Measurements from ENCODE around the gene ERCC6L2.
A peak's percentile ranks its signal among the peaks of the same experiment; 100 is the strongest.

Gene ERCC6L2, protein sequence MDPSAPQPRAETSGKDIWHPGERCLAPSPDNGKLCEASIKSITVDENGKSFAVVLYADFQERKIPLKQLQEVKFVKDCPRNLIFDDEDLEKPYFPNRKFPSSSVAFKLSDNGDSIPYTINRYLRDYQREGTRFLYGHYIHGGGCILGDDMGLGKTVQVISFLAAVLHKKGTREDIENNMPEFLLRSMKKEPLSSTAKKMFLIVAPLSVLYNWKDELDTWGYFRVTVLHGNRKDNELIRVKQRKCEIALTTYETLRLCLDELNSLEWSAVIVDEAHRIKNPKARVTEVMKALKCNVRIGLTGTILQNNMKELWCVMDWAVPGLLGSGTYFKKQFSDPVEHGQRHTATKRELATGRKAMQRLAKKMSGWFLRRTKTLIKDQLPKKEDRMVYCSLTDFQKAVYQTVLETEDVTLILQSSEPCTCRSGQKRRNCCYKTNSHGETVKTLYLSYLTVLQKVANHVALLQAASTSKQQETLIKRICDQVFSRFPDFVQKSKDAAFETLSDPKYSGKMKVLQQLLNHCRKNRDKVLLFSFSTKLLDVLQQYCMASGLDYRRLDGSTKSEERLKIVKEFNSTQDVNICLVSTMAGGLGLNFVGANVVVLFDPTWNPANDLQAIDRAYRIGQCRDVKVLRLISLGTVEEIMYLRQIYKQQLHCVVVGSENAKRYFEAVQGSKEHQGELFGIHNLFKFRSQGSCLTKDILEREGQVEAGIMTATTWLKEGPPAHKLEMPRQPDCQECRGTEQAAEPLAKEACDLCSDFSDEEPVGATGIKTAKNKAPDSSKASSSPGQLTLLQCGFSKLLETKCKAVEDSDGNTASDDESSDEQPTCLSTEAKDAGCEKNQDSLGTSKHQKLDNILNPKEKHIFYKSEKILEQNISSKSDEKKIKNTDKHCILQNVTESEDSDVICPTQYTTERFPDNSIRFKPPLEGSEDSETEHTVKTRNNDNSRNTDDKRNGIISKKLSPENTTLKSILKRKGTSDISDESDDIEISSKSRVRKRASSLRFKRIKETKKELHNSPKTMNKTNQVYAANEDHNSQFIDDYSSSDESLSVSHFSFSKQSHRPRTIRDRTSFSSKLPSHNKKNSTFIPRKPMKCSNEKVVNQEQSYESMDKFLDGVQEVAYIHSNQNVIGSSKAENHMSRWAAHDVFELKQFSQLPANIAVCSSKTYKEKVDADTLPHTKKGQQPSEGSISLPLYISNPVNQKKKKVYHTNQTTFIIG (N-terminal part only)

DNA sequence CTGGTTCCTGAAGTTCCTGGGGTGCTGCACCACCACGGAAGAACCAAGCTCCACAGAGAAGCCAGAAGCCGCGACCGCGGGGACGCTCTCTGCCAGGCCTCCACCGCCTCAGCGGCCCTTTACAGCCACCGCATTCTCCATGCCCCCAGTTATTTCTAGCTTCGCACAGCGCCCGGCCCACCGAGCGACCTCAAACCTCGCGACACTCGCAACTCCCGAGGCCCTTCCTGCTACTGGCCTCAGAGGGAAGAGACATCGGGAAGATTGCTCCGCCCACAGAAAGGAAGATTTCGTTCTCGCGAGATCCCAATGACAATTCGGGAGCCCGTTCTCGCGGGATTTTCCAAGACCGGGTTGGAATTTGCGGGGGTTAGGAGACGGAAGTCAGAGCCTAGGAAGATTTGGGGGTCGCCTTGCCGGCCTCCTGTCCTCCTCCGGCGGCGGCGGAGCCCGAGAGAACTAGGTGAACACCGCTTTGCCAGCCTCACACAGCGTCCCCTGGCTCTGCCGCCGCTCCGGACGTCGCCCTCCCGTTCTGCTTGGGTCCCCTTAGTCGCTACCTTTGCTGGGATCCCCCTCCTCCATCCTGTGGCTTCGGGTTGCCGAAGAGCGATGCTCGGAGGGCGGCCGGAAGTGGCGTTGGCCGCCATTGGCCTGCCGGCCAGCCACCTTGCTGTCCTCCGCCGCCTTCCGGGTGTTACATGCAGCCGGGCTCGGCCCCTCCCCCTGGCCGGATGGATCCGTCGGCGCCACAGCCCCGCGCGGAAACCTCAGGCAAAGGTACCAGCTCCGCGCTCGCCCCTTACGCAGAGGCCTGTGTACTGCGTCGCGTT is at the start of gene ERCC6L2:
ERCC6L2 (plus strand) TSS at position 387 of the 833 bp plus-strand sequence; CDS start at position 735, 348 bp downstream.
- peak; percentile 99 for DNase-seq

DNA sequence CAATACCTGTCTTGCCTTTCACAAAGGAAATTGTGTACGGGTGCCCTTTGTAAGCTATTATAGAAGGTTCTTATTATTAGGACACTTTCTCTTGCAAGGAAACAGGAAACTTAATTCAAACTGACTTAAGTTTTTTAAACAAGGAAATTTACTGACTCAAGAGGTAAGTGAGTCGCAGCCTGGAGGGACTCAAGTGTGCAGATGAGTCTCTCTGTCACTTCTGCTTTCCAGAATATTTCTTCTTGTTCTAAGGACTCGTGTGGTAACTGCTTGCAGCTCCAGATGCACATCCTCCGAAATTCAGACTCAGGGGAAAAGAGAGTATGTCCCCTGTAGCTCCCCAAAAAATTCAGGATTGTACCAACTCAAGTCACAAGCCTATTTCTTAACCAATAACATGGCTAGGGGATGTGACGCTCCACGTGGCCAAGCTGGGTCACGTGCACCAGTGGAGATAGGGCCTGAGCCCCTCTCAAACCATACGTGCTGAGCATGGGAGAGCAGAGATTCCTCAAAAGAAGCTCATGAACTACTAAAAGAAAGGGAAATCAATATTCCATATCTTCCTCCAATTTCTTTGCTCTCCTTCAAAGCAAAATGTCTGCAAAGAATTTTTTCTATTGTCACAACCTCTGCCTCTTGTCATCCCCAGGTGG is 49.2 kb upstream of the ERCC6L2 start:
- no peak for DNase-seq

DNA sequence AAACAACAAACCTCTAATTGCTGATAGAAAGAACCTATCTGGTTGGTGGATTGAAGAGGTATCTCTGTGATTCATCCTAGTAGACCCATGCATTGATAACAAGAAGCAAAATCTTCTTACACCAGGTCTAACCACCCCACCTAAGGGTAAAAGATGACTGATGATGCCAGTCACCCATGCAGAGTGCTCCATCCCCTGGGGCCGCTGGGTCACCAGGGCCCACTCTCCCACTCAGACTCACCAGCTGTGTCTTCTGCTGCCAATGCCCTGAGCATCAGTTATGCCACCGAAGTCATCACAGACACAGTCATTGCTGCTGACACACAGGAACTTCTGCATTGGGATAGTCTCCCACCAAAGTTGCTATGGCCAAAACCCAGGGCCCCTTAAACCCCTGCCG is 44.7 kb upstream of the ERCC6L2 start:
- DNase-seq, result no peak

DNA sequence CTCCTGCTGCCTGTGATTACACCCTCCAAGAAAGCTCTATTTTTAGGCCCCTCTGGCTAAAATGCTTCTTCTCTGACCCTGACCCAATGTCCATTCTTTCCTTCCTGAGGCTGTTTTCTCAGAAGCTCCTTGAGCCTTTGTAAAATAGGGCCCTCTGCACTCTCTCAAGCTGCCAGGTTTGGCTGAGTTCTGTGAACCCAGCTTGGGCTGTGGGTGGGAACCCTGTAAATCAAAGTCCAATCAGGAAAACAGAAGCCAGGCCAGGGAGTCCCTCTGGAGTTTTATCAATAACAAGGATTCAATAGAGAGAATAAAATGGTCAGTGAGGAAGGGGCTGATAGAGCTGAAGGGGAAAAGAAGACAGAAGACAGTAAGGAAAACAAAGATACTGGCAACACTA is 43.7 kb upstream of the ERCC6L2 start:
- no peak for DNase-seq

DNA sequence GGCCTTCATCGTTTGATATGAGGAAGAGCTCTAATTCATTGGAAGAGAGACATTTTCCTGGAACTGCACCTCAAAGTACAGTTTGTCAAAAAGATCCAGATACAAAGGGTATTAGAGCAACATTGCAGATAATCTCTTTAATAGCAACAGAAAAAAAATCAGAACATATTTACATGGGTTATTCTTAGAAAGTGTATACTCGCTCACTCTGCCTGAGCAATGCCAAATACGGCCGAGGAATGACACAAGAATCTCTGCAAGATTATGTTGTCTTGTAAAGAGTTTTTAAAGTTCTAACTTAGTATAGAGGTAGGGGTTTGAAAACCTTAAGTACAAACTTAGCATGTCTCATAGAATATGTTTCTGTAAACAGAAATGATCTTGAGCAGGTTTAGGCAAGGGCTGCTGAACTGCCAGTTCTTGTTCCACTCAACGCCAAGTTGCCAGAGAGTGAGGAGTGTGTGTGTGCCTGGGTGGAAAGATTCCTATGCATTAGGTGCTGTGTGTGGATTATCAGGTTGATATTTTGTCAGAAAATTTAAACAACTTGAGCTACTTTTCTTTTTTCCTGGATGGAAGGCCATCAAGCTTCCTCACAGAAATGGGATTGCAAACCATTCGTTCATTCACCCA is 41.8 kb upstream of the ERCC6L2 start:
- no peak for DNase-seq

DNA sequence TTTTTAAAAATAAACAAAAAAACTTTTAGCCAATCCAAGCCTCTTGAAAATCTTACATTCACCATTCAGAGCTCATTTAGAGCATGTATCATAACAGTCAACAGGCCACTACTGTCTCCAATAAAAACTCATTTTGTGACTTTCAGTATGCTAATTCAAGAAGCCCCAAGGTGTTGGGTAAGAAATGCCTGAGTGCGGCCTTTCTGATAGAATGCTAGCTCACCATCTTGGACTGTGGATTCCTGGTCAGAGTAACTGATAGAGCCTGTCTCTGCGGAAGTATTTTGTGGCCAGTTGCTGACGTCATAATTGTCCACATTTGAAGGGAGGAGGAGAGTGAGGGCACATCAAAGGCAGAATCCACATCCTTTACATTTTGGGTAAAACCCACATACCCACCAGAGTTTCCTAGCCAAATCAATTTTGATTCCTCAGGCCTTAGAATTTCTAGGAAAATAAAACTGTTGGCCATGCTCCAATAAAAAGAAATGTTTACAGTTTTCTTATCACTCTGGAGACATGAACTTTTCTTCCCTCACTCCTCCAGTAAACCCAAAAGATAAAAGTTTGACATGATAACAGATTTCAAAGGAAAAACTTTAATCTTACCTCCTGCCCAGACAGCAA is 41.1 kb upstream of the ERCC6L2 start:
- DNase-seq, result no peak

DNA sequence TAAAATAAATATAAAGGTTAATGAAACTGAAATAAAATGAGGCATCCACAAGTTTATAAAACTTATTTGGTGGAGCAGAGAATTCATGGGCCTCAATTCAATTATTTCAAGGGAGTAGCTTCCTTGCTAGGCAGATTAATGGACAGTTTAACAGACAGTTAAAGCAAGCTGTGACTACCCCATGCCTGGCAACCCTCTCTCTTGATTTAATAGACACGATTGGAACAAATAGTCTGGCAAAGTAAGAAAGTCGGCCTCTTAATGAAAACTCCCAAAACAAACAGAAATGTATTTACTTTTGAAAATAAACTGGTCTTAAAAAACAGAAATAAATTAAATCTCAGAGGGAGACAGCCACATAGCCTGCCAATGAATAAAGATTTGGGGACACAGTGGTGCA is 40.1 kb upstream of the ERCC6L2 start:
- DNase-seq, result no peak

DNA sequence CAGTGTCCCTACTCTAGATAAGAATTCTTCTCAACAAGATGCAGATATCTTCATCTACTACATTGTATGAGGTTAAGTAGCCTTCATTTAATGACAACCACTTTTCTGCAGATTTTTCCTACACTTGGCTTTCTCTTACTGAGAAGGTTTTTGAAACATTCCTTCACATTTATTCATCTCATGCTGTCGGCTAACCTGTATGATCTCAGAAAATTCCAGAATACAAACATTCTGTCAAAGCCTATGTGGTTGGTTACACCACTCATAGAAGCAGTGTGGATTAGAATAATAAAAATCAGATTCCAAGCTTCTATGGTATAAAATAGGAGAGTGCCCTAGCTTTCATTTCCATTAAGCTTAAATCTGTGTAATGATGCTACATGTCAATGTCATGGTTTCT is 39.4 kb upstream of the ERCC6L2 start:
- no peak for DNase-seq

DNA sequence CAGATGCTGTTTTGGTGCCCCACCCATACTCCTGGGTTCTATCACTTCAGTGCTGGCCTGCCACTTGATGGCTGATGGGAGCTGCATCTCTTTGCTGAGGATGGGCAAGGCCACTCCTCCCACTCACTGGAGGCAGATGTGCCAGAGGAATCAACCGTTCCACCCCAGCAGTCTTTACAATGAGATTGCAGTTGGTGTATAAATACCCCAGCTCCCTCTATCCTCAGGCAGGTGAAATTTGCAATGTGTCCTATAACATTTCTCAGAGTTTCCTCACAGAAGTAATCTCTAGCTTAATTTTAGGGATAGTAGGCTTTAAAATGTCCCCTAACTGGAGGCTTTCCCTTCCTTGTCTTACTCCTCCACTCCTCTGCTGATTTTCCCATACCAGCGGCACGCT is 36.5 kb upstream of the ERCC6L2 start:
- DNase-seq, result no peak

DNA sequence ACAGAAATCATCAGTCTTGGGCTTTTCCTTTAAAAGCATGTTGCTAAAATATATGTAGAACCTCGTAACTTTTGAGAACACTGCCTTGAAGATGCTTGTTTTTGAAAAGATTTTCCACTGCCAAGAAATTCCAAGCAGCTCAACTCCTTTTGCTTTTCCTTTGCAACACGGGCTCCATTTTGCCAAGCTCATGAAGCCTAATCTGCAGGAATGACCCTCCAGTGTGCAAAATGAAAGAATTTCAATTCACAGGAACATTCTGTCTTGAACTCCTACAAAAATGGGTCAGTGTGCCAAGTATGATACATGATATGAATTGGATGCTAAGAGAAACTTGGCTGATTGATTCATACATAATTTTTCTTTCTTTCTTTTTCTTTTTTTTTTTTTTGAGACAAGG is 35.4 kb upstream of the ERCC6L2 start:
- DNase-seq, result no peak

DNA sequence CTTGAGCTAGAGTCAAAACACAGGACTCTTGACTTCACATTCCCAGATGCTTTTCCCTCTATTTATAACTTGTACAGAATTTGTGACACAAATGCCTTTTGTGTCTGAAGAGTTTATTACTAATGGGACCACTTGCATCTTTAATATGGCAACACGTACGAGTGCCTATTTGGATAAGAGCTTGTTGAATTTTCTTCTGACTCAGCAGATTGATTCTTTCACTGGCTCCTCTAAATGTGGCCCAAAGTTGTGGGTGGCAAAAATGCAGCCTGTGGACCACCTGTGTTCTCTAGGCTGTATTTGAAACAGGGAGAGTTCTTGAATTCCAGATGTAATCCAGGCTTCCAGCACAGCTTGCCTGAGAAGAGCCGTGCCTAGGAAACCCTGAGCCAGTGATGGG is 34.1 kb upstream of the ERCC6L2 start:
- DNase-seq, result no peak

DNA sequence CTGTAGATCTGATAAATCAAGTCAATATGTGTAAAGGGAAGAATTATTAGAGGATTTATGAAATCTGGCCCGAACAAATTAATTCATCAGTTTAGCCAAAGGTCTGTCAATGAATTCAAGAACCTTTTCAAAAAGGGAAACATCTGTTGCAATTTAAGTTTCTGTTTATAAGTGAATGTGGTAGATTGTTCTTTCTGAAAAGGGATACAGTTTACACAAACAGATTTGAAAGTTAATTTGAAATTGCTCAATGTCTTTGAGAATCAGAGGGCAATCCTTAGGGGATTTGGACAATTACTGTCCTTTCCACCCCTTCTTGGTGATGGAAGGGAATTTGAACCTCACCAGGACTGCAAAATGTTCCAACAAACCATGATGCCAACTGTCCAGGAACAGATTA is 29.7 kb upstream of the ERCC6L2 start:
- no peak for DNase-seq

DNA sequence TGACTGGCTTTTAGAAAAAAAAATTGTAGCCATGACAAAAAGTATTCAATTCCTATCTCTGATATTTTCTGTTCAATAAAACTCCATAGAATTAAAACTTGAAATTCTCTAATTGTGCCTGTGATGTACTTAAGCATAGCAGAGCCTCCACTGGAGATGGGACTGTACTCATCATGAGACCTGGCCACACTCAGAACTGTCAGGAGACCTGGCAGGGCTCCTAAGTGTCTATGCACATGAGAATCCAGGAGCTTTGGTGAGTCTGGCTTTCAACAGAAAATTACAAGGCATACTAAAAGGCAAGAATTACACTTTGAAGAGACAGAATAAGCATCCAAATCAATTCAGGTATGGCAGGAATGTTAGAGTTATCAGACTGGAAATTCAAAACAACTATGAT is 26.7 kb upstream of the ERCC6L2 start:
- no peak for DNase-seq

DNA sequence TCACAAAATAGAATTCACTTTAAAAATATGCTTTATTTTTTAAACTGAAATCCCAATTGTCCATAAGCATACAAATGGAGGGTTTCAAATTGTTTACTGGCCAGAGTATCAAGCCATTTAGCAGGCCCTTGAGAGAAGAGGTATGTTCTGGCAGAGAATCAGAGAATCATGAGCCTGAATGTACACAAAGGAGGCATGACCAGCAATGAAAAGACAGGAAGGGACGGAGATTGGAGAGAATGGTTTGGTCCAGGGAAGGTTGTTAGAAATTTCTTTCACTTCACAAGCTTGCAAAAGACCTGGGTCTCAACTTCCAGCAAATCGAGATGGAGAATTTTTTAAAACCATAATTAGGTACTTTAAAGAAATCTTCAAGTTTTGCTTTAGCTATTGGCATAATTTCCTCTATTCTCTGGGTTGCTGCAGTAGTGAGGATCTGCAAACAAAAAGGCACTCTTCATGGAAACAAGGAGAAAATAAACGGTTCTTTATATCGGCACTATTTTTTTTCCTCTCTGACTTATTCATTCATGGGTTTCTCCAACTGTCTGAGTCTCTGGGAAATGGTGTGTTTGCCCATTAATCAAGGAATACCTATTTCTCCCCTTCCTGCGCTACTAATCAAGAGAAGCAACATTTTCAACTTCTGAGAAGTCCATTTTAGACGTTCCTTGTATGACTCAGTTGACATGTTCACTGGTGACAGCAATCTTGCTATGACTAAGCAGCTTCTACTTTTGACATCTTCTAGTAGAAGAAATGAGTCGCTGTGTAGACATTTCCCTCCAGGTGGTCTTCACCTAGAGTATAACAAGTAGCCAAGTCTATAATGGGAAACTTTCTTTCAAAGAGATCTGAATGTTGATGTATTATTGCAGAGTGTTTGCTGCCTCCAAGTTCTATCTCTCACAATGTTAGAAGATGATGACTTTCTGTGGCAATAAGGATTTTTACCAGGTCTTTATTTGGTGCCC is 23.1 kb upstream of the ERCC6L2 start:
- no peak for DNase-seq

DNA sequence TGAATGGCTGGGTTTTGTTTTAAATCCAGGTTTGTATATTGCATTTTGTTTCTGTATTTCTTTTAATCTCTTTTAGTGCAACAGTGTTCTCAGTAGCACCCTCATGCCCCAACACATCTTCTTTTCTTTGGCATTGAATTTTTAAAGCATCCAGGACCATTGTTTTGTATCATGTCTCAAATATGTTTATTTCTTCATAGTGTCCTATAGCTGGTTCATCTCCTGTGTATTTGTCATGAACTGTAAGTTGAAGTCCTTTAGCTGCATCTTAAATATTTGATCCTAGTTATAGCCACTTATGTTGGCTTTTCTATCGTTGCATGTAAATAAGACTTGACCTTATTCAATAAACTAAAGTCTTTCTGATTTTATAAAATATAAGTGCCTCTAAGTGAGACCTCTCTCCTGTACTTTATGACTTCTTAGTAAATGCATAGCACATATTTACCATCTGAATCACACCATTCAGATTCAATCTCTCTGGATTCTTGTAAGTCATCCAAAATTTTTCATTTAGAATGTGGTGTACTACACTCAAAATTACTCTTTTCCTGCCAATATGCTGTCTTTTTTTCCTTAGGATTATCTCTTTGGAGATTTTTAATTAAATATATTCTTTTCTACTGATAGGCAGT is 21.0 kb upstream of the ERCC6L2 start:
- DNase-seq, result no peak

DNA sequence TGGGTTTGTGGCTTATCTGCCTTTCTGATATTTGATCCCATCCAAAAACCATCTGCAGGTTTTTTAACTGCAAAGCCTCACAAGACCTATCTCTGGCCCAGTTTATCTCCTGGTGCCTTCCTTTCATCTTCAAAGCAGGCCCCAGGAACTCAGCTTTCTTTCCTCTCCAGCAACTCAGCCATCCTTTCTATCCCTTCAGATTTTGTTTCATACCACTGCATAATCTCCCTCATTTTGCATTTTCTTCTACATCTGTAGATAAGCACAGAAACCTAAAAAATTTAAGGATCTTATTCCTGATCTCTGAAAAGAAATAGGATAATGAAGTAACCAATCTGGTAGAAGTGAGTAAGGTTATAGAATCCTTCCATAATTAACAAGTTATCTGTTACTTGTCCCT is 19.5 kb upstream of the ERCC6L2 start:
- DNase-seq, result no peak

DNA sequence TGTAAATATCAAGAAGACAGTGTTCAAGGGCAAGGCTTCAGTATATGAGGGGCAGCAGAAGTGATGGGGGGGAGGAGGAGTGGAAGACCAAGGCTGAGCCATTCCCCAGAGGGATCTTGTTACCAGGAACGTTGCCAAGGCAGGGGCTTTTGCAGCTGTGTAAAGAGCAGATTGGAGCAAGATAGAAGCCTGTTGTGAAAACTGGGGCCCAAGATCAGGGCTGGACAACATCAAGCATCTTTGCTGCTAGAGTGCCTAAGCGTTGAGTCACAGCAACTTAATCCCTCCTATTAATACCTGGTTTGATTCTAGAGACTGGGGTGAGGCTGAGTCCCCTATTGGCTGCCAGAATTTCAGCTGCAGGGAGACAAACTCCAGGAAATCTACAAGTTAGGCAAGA is 18.4 kb upstream of the ERCC6L2 start:
- peak; percentile 84 for DNase-seq

DNA sequence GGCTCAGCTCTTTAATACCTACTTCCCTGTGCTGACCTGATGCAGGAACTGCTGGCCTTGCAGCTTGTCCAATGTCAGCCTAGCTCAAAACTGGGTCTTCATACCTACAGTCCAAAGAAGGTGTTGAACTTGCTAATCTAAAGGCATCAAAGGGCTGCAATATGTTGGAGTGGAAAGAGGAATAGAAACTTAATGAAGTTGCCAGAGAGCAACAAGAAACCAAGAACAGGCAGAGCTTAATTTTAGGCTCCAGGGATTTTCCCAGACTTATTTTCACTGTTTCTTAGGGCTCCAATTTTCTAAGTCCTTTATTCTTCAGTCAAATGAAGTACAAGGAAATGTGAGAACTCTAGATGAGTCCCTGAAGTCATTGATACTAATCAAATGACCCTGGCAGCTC is 17.6 kb upstream of the ERCC6L2 start:
- no peak for DNase-seq

DNA sequence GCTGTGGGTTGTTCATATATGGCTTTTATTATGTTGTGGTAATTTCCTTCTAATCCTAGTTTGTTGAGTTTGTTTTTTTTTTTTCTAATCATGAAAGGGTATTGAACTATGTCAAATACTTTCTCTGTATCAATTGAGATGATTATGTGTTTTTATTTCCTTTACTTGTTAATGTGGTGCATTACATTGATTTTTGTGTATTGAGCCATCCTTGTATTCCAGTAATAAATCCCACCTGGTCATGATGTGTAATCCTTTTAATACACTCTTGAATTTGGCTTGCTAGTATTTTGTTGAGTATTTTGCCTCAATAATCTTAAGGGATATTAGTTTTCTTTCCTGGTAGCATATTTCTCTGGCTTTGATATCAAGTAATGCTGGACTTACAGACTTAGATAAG is 13.1 kb upstream of the ERCC6L2 start:
- no peak for DNase-seq

Measured in NCI-H2171 (cell line).